Fibroblast of skin of abdomen (primary cell): ENCODE data around the gene CMSS1.

ENCODE experiments used
- DNase-seq: peaks from one replicate; pipeline ENCODE4 v3.0.0-alpha.2; 2013

CMSS1 gene

DNA sequence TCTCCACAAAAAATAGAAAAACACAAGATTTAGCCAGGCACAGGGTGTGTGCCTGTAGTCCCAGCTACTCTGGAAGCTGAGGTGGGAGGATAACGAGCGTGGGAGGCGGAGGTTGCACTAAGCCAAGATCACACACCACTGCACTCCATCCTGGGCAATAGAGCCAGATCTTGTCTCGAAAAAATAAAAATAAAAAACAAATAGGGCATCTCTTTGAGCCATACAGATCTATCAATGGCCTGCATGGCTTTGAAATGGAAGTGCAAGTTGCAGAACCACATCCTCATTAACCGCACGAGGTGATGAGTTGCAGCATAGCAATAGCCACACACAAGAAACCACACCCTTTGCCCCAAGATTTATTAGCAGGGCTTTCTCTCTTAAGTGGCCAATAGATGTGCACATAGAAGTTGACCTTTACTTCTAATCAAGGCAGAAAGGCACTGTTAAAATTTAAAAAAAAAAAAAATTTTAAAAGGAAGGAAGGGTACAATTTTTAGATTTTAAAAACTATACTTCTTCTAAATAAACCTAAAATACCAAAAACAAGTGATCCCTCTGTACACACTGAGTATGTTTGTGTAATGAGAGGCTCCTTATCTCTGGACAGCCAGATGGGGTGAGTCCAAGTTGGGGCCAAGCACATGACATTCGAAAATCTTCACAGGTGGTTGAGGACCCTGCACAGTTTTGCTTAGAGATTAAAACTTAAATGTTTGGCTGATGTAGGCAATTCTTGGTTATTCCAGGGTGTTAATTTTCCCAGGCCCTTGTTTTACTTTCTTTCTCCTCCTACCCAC lies 243.2 kb downstream of the CMSS1 start:
- no peak for DNase-seq

DNA sequence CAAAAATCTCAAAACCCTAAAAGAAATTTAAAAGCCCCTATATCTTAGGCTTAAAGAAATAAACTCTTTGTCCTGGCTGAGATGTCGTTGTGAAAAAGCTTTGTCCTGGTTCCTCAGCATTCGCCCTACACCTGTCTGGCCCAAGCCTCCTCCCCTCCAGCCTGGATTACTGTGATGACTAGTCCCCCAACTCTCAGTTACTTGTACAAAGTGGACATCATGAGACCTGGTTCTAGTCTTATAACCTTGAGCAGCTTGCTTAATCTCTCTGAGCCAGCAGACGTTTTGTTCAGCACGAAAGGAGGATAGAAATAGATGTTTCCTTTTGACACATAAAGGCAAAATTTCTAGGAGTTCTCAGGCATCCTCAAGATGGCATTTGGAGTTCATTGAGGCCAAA lies 245.0 kb downstream of the CMSS1 start:
- DNase-seq, result no peak

DNA sequence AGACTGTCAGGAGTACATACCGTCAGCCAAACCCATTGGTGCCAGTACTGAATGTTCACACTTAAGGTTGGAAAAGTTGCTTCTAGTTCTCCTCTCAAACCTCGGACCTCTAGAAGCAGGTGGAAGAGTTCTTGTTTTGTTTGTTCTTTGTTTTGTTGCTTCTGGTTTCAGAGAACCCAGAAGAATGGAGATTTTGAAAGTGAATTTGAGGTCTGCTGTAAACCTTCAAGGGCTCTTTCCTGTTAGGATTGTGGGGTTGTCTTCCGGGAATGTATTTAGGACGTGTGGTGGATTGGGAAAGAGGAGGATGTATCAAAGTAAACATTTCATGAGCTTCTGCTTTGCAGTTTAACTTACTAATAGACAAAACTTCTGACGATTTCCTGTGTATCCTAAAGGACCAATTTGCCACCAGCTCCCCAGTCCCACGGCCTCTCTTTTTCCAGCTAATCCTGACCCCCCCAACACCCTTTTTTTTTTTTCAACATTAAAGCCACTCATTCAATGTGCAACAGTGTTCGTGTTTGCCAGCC lies 246.3 kb downstream of the CMSS1 start:
- peak; percentile 59 for DNase-seq

GRCh38 chr3:100067589-100067988 lies 249.9 kb downstream of the CMSS1 start:
- DNase-seq, result no peak

GRCh38 chr3:100068826-100069225 lies 251.2 kb downstream of the CMSS1 start:
- peak; percentile 75 for DNase-seq

DNA sequence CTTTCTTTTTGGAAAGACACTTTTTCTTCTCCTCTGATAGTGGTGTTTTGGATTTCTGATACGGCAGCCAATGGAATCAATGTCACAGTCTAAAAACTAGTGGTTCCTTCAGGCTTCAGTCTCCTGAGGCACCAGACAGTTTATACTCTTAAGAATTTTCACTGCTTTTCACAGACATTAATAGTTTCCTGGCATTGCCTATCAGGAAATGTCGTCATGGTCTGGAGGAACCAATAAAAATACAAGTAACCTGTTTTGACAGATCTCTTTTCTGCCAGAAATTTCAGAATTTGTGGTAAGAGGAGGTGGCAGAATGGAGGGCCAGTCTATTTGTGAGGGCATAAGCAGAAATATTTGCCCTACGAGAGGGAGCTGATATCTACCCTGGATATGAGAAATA lies 251.8 kb downstream of the CMSS1 start:
- no peak for DNase-seq

GRCh38 chr3:100072326-100073048 lies 254.8 kb downstream of the CMSS1 start:
- DNase-seq, result no peak

GRCh38 chr3:100073049-100073713 lies 255.5 kb downstream of the CMSS1 start:
- DNase-seq, result no peak

DNA sequence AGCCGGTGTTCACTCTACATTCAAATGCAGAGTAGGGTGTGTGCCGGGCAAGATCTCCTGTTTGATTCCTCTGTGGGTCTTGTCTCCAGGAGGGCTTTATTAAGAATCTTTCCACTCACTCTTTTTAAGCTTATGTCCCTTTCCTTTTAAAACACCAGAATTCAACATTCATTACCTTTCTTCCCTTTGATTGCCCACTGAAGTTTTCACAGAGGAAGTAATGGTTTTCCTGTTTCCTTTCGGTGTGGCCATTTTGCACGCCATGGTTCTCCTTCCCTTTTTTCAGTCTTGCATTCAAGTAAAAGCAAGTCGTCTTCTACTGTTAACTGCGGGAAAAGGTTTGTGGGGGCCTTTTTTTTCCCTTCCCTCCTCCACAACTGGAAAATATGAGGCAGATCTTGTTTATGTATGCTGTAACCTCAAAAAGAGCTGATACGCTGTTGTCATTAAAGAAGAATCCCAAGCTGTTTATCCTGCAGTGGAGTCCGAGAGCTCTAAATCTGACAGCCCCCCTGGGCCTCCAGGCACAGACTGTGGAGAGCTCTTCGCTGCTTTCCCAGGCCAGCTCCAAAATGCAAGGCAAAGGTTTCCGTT lies 256.1 kb downstream of the CMSS1 start:
- DNase-seq, result peak; percentile 84

- DNase-seq, result no peak
These were observed 257.5 kb downstream of the CMSS1 start for GRCh38 chr3:100075196-100075595.

GRCh38 chr3:100075851-100076730 lies 258.4 kb downstream of the CMSS1 start:
- DNase-seq, result no peak

DNA sequence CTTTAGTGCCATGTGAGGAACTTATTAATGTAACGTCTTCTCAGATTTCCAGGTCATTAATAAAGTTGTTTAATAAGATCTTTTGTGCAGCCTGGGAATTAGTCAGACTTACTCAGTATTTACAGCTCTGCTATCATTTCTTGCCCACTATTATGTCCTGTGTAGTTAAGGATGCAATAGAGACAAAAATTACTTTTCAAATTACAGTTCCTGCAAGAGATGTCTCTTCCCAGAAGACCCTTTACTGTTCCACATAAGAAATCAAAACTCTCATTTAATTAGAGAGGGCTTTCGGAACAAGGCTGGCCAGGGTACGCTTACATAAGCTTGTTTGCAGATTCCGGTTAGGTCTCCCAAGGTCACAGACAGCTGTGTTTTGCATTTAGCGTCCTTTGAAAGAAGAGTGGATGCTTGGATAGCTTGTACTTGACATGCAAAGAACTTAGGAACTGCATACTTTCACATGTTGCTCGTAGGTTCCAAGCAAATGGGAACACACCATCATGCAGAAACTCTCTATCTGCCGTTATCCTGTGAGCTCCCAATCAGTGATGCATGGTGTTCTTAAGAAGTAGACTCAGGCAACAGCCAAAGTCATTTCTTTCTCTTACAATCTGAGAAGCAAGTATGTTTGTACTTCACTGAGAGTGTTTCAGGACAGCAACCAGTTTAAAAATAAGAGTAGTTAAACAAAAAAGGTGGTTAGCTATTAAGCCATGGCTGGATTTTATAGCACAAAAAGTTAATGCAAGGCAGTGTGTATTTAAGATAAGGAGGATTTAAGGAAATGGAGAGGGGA lies 259.3 kb downstream of the CMSS1 start:
- no peak for DNase-seq

DNA sequence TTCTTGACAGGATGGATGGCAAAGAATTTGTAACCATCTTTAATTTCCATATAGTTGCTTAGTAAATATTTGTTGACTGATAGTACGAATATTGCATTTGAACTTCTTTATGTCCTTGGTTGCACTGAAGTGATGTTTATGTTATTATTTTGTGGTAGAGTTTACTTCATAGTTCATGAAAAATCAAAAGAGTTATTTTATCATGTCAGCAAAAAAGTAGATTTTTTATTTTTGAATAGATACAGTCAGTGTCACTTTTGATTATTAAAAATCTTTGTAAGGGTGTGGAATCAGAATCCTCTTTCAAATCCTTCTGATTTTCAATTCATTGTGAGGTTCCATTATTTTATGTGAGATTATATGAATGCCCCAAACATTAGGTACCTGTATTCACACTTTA lies 261.7 kb downstream of the CMSS1 start:
- no peak for DNase-seq

- DNase-seq, result peak; percentile 46
These were observed 262.9 kb downstream of the CMSS1 start for GRCh38 chr3:100080573-100080972.

GRCh38 chr3:100081311-100081710 lies 263.6 kb downstream of the CMSS1 start:
- no peak for DNase-seq

DNA sequence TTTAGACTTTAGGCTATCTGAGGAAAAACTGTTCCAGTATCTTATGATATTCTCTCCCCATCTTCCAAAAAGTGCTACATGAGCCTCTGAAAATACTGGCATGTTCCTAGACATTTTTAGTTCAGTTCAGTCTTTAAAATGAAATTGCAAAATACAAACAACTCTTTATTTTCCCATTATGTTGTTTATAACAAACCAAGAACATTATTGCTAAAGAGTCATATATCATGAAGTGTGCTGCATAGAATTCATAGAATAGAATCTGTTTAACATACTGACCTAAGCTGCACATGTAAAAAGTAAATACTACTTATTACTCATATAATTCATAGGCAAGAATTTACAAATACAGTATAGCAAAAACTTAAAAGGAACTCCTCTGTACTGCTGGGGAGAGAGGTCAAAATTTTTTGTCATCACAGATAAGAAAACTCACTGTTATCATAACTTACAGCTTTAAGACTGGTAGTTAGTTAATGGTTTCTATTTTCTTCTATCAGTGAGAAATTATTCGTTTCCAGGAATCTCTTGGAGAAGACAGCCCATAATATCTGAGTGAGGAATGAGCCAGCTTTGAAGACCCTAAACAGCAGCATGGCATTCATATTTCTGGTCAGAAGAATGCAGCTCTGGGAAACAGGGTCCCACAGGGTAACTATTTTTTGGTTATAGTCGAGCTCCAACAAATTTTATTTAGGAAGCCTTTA lies 264.5 kb downstream of the CMSS1 start:
- peak; percentile 41 for DNase-seq

DNA sequence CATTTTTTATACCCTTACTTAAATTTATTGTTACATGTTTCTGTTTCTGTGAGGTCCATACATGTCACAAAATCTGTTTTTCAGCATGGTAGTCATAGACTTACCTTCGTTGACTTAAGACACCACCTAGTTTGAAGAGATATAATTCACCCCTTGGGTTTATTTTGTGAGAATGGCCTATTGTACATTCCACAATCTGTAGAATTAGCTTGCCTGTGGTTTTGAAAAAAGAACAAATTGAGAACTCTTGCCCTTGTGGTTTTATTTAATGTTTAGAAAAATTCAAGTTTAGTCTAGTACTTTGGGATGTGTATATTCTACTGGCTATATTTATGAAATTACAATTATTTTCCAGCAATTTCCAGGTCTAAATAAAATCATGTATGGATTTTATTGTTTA lies 265.1 kb downstream of the CMSS1 start:
- peak; percentile 56 for DNase-seq

GRCh38 chr3:100083209-100083608 lies 265.5 kb downstream of the CMSS1 start:
- no peak for DNase-seq

DNA sequence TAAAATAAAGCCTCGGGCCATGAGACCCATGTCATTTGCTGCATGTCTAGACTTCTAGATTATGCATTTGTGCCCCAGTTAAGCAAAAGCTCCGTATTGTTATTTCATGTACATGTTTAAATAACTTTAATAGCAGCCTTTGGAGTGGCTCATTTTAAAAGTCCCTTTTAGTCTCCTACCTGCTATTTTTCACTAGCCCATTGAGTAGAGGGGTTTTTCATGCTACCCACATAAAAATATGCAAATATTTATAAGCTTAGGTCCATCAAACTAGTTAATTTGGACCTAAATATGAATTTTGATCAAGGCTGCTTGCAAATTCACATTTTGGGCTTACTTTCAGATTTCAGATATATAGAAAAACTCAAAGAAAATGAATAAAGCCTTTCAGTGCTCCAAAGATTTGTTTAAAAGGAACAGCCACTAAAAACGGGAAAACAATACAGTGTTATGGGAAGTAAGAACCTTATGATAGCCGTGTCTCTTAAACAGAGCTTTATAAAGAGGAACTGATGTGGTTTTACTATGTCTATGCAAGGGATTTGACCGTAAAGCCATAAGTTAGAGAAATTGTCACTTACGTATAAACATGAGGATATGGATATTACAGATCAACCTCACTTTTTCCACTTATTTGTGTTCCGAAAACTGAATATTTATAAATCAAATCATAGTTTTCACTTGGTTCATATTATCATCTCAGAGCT lies 266.6 kb downstream of the CMSS1 start:
- DNase-seq, result no peak

GRCh38 chr3:100086401-100086800 lies 268.7 kb downstream of the CMSS1 start:
- no peak for DNase-seq
